Neural progenitor cell (in vitro differentiated cells): ENCODE data around the gene MS4A10.

Source experiments
- EZH2 ChIP-seq: fragments of 200-600 bp; sonication (generic); IDR thresholded peaks from 2 replicates; pipeline ENCODE4 v1.6.1; 2017; ENCODE audit warnings: antibody characterized with exemption, mild to moderate bottlenecking, moderate library complexity
- TF ChIP-seq, protein P1 (sequence below): fragments of 200-600 bp; sonication (generic); IDR thresholded peaks from 2 replicates; pipeline ENCODE4 v1.5.1; 2017; ENCODE audit warnings: antibody characterized with exemption, mild to moderate bottlenecking

DNA sequence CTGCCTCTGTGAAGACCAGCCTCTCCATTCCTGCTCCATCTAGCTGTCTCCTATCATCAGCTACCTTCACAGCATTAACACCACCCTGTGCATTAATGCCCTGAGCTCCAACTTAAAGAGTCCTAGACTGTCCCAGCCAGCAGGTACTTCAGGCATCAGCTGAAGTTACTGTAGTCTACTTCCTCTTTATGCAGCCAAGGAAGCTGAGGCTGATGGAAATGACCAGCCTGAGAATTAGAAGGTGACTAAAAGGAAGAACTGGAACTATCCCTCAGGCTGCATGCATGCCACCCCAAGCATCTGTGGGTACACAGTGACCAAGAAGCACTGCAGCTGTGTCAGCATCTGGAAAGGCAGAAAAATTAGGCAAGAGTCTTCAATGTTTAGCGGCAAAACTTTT, 28.2 kb downstream of the MS4A10 start:
- TF ChIP-seq, protein P1, sequence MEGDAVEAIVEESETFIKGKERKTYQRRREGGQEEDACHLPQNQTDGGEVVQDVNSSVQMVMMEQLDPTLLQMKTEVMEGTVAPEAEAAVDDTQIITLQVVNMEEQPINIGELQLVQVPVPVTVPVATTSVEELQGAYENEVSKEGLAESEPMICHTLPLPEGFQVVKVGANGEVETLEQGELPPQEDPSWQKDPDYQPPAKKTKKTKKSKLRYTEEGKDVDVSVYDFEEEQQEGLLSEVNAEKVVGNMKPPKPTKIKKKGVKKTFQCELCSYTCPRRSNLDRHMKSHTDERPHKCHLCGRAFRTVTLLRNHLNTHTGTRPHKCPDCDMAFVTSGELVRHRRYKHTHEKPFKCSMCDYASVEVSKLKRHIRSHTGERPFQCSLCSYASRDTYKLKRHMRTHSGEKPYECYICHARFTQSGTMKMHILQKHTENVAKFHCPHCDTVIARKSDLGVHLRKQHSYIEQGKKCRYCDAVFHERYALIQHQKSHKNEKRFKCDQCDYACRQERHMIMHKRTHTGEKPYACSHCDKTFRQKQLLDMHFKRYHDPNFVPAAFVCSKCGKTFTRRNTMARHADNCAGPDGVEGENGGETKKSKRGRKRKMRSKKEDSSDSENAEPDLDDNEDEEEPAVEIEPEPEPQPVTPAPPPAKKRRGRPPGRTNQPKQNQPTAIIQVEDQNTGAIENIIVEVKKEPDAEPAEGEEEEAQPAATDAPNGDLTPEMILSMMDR, result no peak
- no peak for TF ChIP-seq EZH2
